Peyer's patch (tissue), 4 donors: ENCODE measurements around the gene PCDHGA10. TPM values are rescaled to one million over a fixed set of nuclear protein-coding genes. Genes with fewer than 3 reads are reported as not detected.
A peak's percentile ranks its signal among the peaks of the same experiment; 100 is the strongest.

Source experiments
- DNase-seq, 3 donors: peaks; one replicate each; pipeline ENCODE4 v3.0.0-alpha.2; 2017 to 2019
- H3K27ac ChIP-seq, 4 donors: fragments of 200-600 bp; sonication (generic); one replicate each; pipeline ENCODE4 v1.5.1; 2016 to 2019
- H3K27me3 ChIP-seq, 2 donors: fragments of 200-600 bp; sonication (generic); one replicate each; pipeline ENCODE4 v1.5.1; 2019
- H3K36me3 ChIP-seq, 3 donors: fragments of 200-600 bp; sonication (generic); one replicate each; pipeline ENCODE4 v1.5.1; 2016 to 2019
- H3K4me1 ChIP-seq, 4 donors: fragments of 200-600 bp; sonication (generic); one replicate each; pipeline ENCODE4 v1.5.1; 2016 to 2019
- H3K4me3 ChIP-seq, 4 donors: fragments of 200-600 bp; sonication (generic); 1 replicate in 3 of 4; 2 replicates in 1 of 4; pipeline ENCODE4 v1.5.1; 2016 to 2019; ENCODE audit warnings: mild to moderate bottlenecking in 1 of 4
- H3K9me3 ChIP-seq, 4 donors: fragments of 200-600 bp; sonication (generic); one replicate each; pipeline ENCODE4 v1.5.1; 2016 to 2019; ENCODE audit warnings: mild to moderate bottlenecking in 1 of 4
- POLR2A ChIP-seq, 2 donors: fragments of 450-650 bp; IDR thresholded peaks; one replicate each; pipeline ENCODE4 v1.5.1; 2017; ENCODE audit warnings: antibody characterized with exemption in 2 of 2, mild to moderate bottlenecking in 2 of 2, moderate library complexity in 2 of 2
- total RNA-seq, 4 donors: library from RNA; depleted of rRNA; stranded (reverse); fragments of >200 nt; gene quantifications; one replicate each; pipeline ENCODE4 v1.1.0, GENCODE V29; 2016
- TF ChIP-seq, protein P1 (sequence below), 6 experiments: fragments of 450-650 bp in 4 of 6; fragments of 200-600 bp in 2 of 6; sonication (generic) in 1 of 6; IDR thresholded peaks; one replicate each; pipeline ENCODE4 v1.5.1; 2017 to 2019; ENCODE audit warnings: antibody characterized with exemption in 6 of 6, mild to moderate bottlenecking in 3 of 6, moderate library complexity in 1 of 6

PCDHGA10 gene
- total RNA-seq: 1 to 10 TPM; 3.2 to 7.7 (median 4.2) TPM

DNA sequence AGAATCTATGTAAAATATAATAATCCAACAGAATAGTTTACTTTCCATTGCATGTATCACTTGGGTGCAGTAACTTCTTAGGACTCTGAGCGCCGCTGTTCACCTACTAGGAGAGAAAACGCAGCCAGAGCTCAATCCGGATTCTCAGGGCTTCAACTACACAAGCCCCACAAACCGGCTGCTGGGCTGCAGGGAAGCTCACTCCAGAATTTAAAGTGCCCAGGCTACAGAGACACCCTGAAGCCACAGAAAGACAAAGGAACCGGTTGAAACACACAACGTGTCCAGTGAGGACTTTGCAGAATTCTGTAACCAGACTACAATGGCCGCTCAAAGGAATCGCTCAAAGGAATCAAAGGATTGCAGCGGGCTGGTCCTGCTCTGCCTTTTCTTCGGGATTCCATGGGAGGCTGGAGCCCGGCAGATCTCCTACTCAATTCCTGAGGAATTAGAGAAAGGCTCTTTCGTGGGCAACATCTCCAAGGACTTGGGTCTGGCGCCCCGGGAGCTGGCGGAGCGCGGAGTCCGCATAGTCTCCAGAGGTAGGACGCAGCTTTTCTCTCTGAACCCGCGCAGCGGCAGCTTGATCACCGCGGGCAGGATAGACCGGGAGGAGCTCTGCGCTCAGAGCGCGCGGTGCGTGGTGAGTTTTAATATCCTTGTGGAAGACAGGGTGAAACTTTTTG, at the start of gene PCDHGA10:
TSS of gene PCDHGA10 (plus strand) at position 134 of the 686 bp plus-strand sequence. CDS start at position 323, 189 bp downstream.
- peak in 2 of 3 donors; percentile 57 to 83 for DNase-seq
- Histone ChIP-seq H3K9me3 (peaks cover 0 to 76% (median 16%) of the 10 kb centered on the region in 4 donors), H3K4me3 (peak within 1 kb of the TSS; percentile 24 to 45 (median 36)), H3K4me1 (no peaks in the 10 kb centered on the region), H3K36me3 (no peaks in the 10 kb centered on the region), H3K27me3 (no peaks in the 10 kb centered on the region), H3K27ac (no peak within 1 kb of the TSS)
- no peak for TF ChIP-seq POLR2A (IDR thresholded peaks at IDR 0.05)
- TF ChIP-seq, protein P1, sequence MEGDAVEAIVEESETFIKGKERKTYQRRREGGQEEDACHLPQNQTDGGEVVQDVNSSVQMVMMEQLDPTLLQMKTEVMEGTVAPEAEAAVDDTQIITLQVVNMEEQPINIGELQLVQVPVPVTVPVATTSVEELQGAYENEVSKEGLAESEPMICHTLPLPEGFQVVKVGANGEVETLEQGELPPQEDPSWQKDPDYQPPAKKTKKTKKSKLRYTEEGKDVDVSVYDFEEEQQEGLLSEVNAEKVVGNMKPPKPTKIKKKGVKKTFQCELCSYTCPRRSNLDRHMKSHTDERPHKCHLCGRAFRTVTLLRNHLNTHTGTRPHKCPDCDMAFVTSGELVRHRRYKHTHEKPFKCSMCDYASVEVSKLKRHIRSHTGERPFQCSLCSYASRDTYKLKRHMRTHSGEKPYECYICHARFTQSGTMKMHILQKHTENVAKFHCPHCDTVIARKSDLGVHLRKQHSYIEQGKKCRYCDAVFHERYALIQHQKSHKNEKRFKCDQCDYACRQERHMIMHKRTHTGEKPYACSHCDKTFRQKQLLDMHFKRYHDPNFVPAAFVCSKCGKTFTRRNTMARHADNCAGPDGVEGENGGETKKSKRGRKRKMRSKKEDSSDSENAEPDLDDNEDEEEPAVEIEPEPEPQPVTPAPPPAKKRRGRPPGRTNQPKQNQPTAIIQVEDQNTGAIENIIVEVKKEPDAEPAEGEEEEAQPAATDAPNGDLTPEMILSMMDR (IDR thresholded peaks at IDR 0.05): peak in 4 of 6 experiments; percentile 53 to 64 (median 61)

DNA sequence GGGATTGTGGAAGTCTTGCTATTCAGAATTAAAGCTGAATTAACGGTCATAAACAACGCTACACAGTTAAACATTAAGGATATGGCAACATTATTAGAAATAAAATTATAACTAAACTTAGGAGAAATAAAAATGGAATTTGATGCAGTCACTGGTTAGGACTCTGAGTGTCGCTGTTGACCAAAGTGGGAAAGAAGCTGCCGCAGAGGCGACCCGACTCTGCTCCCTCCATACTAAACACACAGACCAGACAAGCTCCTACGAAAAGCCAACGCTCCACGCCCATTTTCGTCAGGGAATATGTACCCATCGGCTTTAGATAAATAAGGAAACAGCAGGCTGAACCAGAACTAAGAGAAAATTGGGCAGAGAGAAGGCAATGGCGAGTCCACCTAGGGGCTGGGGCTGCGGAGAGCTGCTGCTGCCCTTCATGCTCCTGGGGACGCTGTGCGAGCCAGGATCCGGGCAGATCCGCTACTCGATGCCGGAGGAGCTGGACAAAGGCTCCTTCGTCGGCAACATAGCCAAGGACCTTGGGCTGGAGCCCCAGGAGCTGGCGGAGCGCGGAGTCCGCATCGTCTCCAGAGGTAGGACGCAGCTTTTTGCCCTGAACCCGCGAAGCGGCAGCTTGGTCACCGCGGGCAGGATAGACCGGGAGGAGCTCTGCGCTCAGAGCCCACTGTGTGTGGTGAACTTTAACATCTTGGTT, 48.7 kb upstream of the PCDHGA10 start, which contains the start of gene PCDHGA5:
TSS of gene PCDHGA5 (plus strand) at position 211 of the 709 bp plus-strand sequence. CDS start at position 380, 169 bp downstream.
- no peak within 1 kb of the TSS for H3K4me3 ChIP-seq

DNA sequence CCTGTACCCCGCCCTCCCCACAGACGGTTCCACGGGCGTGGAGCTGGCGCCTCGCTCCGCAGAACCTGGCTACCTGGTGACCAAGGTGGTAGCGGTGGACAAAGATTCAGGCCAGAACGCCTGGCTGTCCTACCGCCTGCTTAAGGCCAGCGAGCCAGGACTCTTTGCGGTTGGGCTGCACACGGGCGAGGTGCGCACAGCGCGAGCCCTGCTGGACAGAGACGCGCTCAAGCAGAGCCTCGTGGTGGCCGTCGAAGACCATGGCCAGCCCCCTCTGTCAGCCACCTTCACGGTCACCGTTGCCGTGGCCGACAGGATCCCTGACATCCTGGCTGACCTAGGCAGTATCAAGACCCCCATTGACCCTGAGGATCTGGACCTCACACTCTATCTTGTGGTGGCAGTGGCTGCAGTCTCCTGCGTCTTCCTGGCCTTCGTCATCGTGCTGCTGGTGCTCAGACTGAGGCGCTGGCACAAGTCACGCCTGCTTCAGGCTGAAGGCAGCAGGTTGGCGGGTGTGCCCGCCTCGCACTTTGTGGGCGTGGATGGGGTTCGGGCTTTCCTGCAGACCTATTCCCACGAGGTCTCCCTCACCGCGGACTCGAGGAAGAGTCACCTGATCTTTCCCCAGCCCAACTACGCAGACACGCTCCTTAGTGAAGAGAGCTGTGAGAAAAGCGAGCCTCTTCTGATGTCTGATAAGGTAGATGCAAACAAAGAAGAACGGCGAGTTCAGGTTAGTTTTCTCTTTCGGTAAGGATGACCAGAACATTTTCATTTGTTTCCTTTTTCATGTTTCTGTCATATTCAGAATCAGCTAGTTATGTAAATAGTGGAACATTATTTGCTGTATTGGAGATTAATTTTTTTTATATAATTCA, 46.5 kb upstream of the PCDHGA10 start:
- H3K4me3 ChIP-seq: no peak overlapping the region
- peaks cover 0 to 77% (median 10%) of the 10 kb centered on the region in 4 donors for H3K9me3 ChIP-seq
- H3K27me3 ChIP-seq: no peaks in the 10 kb centered on the region
- TF ChIP-seq, protein P1 (IDR thresholded peaks at IDR 0.05): no peak
- TF ChIP-seq POLR2A (IDR thresholded peaks at IDR 0.05): no peak
- DNase-seq: no peak
- H3K4me1 ChIP-seq: no peaks in the 10 kb centered on the region
- no peaks in the 10 kb centered on the region for H3K36me3 ChIP-seq
- no peak overlapping the region for H3K27ac ChIP-seq

More for the DNA sequence above, 48.7 kb upstream of the PCDHGA10 start, which contains the start of gene PCDHGA5:
- H3K27me3 ChIP-seq: no peaks in the 10 kb centered on the region
- H3K4me1 ChIP-seq: no peaks in the 10 kb centered on the region
- TF ChIP-seq, protein P1 (IDR thresholded peaks at IDR 0.05): no peak
- TF ChIP-seq POLR2A (IDR thresholded peaks at IDR 0.05): no peak
- H3K9me3 ChIP-seq: peaks cover 0 to 80% (median 10%) of the 10 kb centered on the region in 4 donors
- H3K27ac ChIP-seq: no peak within 1 kb of the TSS
- no peak for DNase-seq
- H3K36me3 ChIP-seq: no peaks in the 10 kb centered on the region

DNA sequence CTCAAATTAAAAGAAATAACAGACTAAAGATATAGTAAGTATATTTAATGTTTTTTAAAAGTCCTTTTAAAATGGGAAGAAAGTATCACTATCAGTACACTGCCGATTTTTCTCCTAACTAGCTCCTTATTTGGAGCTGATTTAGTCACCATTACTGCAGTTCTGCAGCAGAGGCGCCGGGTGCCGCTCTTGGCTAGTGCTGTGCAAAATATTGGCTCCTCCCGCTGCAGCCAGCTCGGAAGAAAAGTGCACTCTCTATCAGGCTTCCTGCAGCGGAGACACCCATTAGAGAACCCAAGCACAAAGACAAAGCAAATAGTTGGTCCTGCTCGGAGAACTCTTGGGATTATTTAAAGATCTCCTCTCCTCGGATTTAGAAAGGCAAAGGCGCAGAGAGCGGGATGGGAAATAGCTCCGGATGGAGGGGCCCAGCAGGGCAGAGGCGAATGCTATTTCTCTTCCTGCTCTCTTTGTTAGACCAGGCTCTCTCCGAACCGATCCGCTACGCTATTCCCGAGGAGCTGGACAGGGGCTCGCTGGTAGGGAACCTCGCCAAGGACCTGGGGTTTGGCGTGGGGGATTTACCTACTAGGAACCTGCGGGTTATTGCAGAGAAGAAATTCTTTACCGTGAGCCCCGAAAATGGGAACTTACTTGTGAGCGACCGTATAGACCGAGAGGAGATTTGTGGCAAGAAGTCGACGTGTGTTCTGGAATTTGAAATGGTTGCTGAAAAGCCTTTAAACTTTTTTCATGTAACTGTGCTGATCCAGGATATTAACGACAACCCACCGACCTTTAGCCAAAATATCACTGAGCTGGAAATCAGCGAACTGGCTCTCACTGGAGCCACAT, 42.6 kb upstream of the PCDHGA10 start, which contains the start of gene PCDHGB3:
TSS of gene PCDHGB3 (plus strand) at position 249 of the 855 bp plus-strand sequence. CDS start at position 402, 153 bp downstream.
- H3K9me3 ChIP-seq: peaks cover 0 to 79% (median 9%) of the 10 kb centered on the region in 4 donors
- H3K4me3 ChIP-seq: peak within 1 kb of the TSS; percentile 0 to 24 (median 14)
- no peaks in the 10 kb centered on the region for H3K36me3 ChIP-seq
- TF ChIP-seq, protein P1 (IDR thresholded peaks at IDR 0.05): peak in 4 of 6 experiments; percentile 14 to 25 (median 16)
- no peak for TF ChIP-seq POLR2A (IDR thresholded peaks at IDR 0.05)
- no peaks in the 10 kb centered on the region for H3K27me3 ChIP-seq
- no peaks in the 10 kb centered on the region for H3K4me1 ChIP-seq
- DNase-seq: no peak
- H3K27ac ChIP-seq: no peak within 1 kb of the TSS
